ENCODE measurements around the gene MTA1. TPM values are rescaled to one million over a fixed set of nuclear protein-coding genes. Genes with fewer than 3 reads are reported as not detected.
A peak's percentile ranks its signal among the peaks of the same experiment; 100 is the strongest.

The MTA1 gene
- total and polyA plus RNA-seq, 9 donors, result 41.8 to 112 (median 83.1) TPM

- H3K36me3 ChIP-seq (ENCODE audit: control insufficient read depth, insufficient read depth, low read length), result peaks cover 39% of the 10 kb centered on the region
- peak overlapping the region; percentile 59 for H3K27ac ChIP-seq (ENCODE audit: low read length)
- whole genome bisulfite sequencing (ENCODE audit: insufficient coverage), result 48% methylated on average over 13 of the region's 19 CpGs
- no peak overlapping the region for H3K4me3 ChIP-seq (ENCODE audit: low read length)
- no peaks in the 10 kb centered on the region for H3K9me3 ChIP-seq (replicated peaks; ENCODE audit: control insufficient read depth, low read depth, low read length)
- DNase-seq, result no peak
- H3K27me3 ChIP-seq (ENCODE audit: control insufficient read depth, insufficient read depth, low read length), result no peaks in the 10 kb centered on the region
- peaks cover 83% of the 10 kb centered on the region for H3K4me1 ChIP-seq (ENCODE audit: control insufficient read depth, insufficient read depth, low read length)
Observed at GRCh38 chr14:105471297-105471821, 51.7 kb downstream of the MTA1 start.

GRCh38 chr14:105471823-105472485 lies 52.3 kb downstream of the MTA1 start:
- Histone ChIP-seq H3K27ac (ENCODE audit: low read length) (peak overlapping the region; percentile 72), H3K9me3 (replicated peaks; ENCODE audit: control insufficient read depth, low read depth, low read length) (no peaks in the 10 kb centered on the region), H3K36me3 (ENCODE audit: control insufficient read depth, insufficient read depth, low read length) (peaks cover 35% of the 10 kb centered on the region), H3K4me3 (ENCODE audit: low read length) (no peak overlapping the region), H3K4me1 (ENCODE audit: control insufficient read depth, insufficient read depth, low read length) (peaks cover 85% of the 10 kb centered on the region), H3K27me3 (ENCODE audit: control insufficient read depth, insufficient read depth, low read length) (peaks cover 3% of the 10 kb centered on the region)
- 84% methylated on average over 5 of the region's 8 CpGs for WGBS (ENCODE audit: insufficient coverage)
- no peak for DNase-seq

DNA sequence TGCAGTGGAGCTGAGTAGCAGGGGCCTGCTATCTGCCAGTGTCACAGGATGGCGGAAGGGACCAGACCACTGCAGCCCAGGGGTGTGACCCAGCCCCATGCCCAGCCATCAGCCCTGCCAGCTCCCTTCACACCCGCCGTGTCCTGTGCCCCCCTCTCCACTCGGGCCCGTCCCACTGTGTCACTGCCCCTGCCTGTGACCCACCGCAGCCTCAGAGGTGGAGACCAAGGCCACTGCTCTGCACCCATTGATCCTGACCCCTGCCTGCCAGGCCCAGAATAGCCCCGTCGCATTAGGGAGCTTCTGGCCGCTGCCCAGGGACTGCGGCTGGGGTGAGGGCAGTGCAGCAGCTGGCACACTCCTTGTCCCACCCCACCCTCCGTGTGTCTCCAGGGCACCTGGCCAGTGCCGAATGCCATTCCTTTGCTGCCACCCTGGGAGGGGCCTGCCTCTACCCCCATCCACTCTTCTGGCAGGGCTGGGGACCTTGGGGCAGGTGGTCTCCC lies 52.9 kb downstream of the MTA1 start:
- Histone ChIP-seq H3K27me3 (ENCODE audit: control insufficient read depth, insufficient read depth, low read length) (peaks cover 3% of the 10 kb centered on the region), H3K9me3 (replicated peaks; ENCODE audit: control insufficient read depth, low read depth, low read length) (no peaks in the 10 kb centered on the region), H3K4me1 (ENCODE audit: control insufficient read depth, insufficient read depth, low read length) (peaks cover 85% of the 10 kb centered on the region), H3K27ac (ENCODE audit: low read length) (peak overlapping the region; percentile 92), H3K4me3 (ENCODE audit: low read length) (no peak overlapping the region), H3K36me3 (ENCODE audit: control insufficient read depth, insufficient read depth, low read length) (peaks cover 29% of the 10 kb centered on the region)
- DNase-seq, result peak; percentile 77
- WGBS (ENCODE audit: insufficient coverage), result 74% methylated on average over 12 of the region's 12 CpGs

DNA sequence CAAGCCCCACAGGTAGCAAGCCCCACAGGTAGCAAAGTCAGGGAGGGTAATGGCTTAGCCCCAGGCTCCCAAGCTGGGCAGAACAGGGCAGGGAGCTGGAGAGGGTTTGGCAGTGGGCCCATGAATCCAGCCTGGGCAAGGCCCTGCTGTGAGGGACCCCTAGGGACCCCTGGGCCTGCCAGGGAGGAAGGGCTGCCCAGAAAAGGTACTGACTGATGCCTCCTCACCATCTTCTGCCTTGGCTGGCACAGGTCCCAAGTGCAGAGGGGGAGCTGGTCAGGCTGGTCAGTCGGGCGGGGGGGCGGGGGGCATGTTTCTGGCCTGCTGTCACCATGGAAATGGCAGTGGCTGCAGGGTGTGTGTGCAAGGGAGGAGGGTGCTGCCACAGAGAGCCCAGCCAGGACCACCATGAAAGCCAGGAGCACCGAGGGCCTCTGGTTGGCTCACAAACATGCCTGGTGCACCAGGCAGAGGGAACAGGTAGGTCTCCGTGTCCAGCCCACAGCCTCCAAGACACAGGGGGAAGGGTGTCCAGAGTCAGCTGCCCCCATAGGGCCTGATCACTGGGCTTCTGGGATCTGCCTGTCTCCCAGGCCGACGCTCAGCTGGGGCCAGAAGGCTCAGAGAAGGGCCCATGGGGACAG lies 53.5 kb downstream of the MTA1 start:
- Histone ChIP-seq H3K4me3 (ENCODE audit: low read length) (peak overlapping the region; percentile 32), H3K36me3 (ENCODE audit: control insufficient read depth, insufficient read depth, low read length) (peaks cover 24% of the 10 kb centered on the region), H3K9me3 (replicated peaks; ENCODE audit: control insufficient read depth, low read depth, low read length) (no peaks in the 10 kb centered on the region), H3K4me1 (ENCODE audit: control insufficient read depth, insufficient read depth, low read length) (peaks cover 79% of the 10 kb centered on the region), H3K27me3 (ENCODE audit: control insufficient read depth, insufficient read depth, low read length) (peaks cover 5% of the 10 kb centered on the region), H3K27ac (ENCODE audit: low read length) (peak overlapping the region; percentile 92)
- WGBS (ENCODE audit: insufficient coverage), result 29% methylated on average over 5 of the region's 7 CpGs
- DNase-seq, result peak; percentile 59

DNA sequence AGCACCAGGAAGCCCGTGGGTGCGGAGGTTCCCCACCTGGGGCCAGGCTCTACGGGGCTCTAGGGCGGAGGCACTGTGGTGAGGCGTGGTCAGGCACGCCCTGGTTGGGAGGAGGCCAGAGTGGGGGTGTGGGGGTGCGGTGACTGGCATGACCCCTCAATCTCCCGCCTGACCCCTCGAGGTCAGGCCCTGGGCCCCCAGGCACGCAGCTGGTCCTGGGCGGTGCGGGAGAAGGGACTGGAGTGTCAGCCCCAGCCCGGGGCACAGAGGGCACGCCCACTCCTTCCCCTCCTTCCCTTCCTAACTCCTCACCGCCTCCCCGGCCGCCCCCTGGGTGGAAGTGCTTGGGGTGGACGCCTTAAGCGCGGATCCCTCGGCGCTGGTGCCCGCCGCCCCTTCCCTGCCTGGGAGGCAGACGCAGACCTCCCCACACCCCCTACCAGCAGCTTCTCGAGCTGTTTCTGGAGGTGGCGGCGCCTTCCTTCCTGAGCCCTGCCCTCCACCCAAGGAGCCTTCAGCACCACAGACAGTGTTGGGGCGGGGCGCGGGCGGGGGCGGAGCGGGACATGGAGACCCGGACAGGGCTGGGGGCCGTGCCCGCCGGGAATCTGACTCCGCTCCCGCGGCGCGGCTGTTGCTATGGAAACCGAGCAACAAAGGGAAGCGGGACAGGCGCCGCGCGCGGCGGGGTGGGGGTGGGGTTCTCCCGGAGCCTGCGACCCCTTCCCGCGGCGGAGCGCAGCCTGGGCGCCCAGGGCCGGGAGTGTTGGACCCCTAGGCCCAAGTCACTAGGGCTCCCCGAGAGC lies 54.3 kb downstream of the MTA1 start:
- Histone ChIP-seq H3K9me3 (replicated peaks; ENCODE audit: control insufficient read depth, low read depth, low read length) (no peaks in the 10 kb centered on the region), H3K27ac (ENCODE audit: low read length) (peak overlapping the region; percentile 92), H3K27me3 (ENCODE audit: control insufficient read depth, insufficient read depth, low read length) (peaks cover 5% of the 10 kb centered on the region), H3K36me3 (ENCODE audit: control insufficient read depth, insufficient read depth, low read length) (peaks cover 18% of the 10 kb centered on the region), H3K4me3 (ENCODE audit: low read length) (peak overlapping the region; percentile 32), H3K4me1 (ENCODE audit: control insufficient read depth, insufficient read depth, low read length) (peaks cover 72% of the 10 kb centered on the region)
- WGBS (ENCODE audit: insufficient coverage), result 4% methylated on average over 38 of the region's 60 CpGs
- peak; percentile 93 for DNase-seq

- H3K36me3 ChIP-seq (ENCODE audit: control insufficient read depth, insufficient read depth, low read length), result peaks cover 15% of the 10 kb centered on the region
- peak; percentile 79 for DNase-seq
- H3K4me3 ChIP-seq (ENCODE audit: low read length), result peak within 1 kb of the TSS; percentile 62
- peaks cover 69% of the 10 kb centered on the region for H3K4me1 ChIP-seq (ENCODE audit: control insufficient read depth, insufficient read depth, low read length)
- WGBS (ENCODE audit: insufficient coverage), result under 1% methylated on average over 115 of the region's 118 CpGs
- H3K27ac ChIP-seq (ENCODE audit: low read length), result peak within 1 kb of the TSS; percentile 95
- H3K27me3 ChIP-seq (ENCODE audit: control insufficient read depth, insufficient read depth, low read length), result peaks cover 7% of the 10 kb centered on the region
- H3K9me3 ChIP-seq (replicated peaks; ENCODE audit: control insufficient read depth, low read depth, low read length), result no peaks in the 10 kb centered on the region
Observed at GRCh38 chr14:105474483-105475268, 55.0 kb downstream of the MTA1 start, which contains the start of gene CRIP2. CRIP2 (plus strand) TSS chr14:105474821; CDS start chr14:105474863, 42 bp downstream.

DNA sequence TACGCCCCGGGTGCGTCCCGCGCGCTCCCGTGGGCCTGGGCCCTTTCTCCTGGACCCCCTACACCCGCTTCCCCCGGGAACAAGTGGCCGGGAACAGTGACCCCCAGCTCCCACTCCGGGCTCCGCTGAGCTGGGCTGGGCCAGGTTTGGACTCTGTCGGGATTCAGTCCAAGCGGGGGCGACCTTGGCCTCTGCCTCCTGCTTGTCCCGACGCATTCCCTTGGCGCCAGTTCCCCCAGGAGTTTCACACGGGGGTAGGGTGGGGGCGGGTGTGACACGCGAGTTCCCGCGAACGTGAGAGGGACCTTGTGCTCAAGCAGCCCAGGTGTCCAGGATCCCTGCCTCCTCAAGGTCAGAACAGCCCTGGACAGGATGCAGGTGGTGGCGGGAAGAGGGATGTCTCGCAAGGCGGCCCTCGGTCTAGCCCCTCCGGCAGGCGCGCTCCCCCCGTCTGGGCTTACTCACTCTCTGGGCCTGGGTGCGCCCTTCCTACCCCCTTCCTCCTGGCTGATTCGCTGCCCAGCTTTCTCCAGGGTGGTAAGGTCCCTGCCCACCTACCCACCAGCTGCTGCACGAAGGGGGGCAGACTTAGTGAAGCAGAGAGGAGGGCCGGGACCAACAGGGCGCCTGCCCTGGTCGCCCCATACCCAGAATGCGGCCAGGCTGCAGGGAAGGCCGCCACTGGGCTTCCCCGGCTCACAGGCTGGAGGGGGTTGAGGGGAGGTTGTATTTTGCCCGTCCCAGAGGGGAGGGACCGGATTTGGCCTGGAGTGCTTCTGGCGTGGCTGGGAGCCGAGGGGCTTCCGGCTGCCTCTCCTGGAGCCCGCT lies 55.9 kb downstream of the MTA1 start:
- Histone ChIP-seq H3K36me3 (ENCODE audit: control insufficient read depth, insufficient read depth, low read length) (peaks cover 17% of the 10 kb centered on the region), H3K27ac (ENCODE audit: low read length) (peak overlapping the region; percentile 95), H3K4me3 (ENCODE audit: low read length) (peak overlapping the region; percentile 62), H3K27me3 (ENCODE audit: control insufficient read depth, insufficient read depth, low read length) (peaks cover 7% of the 10 kb centered on the region), H3K4me1 (ENCODE audit: control insufficient read depth, insufficient read depth, low read length) (peaks cover 71% of the 10 kb centered on the region), H3K9me3 (replicated peaks; ENCODE audit: control insufficient read depth, low read depth, low read length) (no peaks in the 10 kb centered on the region)
- DNase-seq, result peak; percentile 69
- WGBS (ENCODE audit: insufficient coverage), result 4% methylated on average over 42 of the region's 48 CpGs

DNA sequence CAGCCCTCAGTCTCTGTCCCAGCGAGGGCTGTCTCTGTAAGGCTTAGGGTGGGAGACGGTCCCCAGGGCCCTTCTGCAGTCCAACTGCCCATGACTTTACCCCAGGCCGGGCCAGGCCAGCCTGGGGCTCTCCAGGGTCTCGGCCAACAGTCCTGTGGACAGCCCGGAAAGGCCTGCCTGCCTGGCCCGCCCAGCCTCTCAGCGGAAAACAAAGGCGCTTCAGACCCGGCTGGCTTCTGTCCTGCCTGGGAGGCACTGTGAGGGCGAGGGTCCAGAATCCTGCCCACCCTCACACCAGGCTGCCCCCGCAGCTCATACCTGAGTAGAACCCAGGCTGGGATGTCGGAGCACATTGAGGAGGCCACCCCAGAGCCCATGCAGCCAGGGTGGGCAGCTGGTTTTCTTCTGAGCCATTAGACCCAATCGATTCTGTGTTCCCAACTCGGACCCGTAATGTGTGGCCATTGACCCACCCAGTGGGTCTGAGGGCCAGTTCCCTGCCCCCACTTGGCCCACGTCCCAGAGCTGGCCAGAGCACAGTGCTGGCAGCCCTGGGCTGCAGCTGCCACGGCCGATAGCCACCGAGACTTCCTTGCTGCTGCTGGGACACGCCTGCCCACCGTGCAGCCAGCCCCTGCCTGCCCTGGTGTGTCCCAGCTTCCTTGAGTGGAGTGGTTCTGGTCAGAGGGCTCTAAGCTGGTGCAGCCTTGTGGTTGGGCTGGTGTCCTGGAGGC lies 56.6 kb downstream of the MTA1 start:
- H3K9me3 ChIP-seq (replicated peaks; ENCODE audit: control insufficient read depth, low read depth, low read length), result no peaks in the 10 kb centered on the region
- H3K36me3 ChIP-seq (ENCODE audit: control insufficient read depth, insufficient read depth, low read length), result peaks cover 13% of the 10 kb centered on the region
- H3K4me3 ChIP-seq (ENCODE audit: low read length), result peak overlapping the region; percentile 62
- peak overlapping the region; percentile 95 for H3K27ac ChIP-seq (ENCODE audit: low read length)
- 14% methylated on average over 20 of the region's 21 CpGs for WGBS (ENCODE audit: insufficient coverage)
- H3K4me1 ChIP-seq (ENCODE audit: control insufficient read depth, insufficient read depth, low read length), result peaks cover 71% of the 10 kb centered on the region
- DNase-seq, result peak; percentile 83
- peaks cover 7% of the 10 kb centered on the region for H3K27me3 ChIP-seq (ENCODE audit: control insufficient read depth, insufficient read depth, low read length)
